H1 (cell line): ENCODE data around the gene MUSTN1. TPM values are rescaled to one million over a fixed set of nuclear protein-coding genes. Genes with fewer than 3 reads are reported as not detected.

Experiments used
- polyA plus RNA-seq, 7 experiments: library from polyadenylated mRNA; depleted of rRNA in 3 of 7; stranded (reverse) in 5 of 7; unstranded in 2 of 7; fragments of >200 nt in 5 of 7; fragments of 200-250 nt in 2 of 7; gene quantifications; 1 replicate in 5 of 7; 2 replicates in 1 of 7; 4 replicates in 1 of 7; pipeline versions ENCODE4 v1.2.1 to v1.2.3, GENCODE V29; 2011 to 2013; ENCODE audit warnings: missing spikeins in 2 of 7, mixed read lengths in 2 of 7
- total RNA-seq: library from RNA; stranded (reverse); fragmentation: NEBNext Ultra II Directional; extraction: Animal tissue kit (Norgen Biotek cat#: 25700); gene quantifications from 2 replicates; pipeline ENCODE4 v1.2.1, GENCODE V29; 2021
- TF ChIP-seq, protein P1 (sequence below): fragments of 300-600 bp; sonication (generic); IDR thresholded peaks from 2 replicates; pipeline ENCODE4 v1.7.1; 2012; ENCODE audit warnings: low read length, moderate library complexity, mild to moderate bottlenecking, inconsistent platforms; ENCODE audit not compliant: insufficient replicate concordance
- TF ChIP-seq, protein P2 (sequence below): IDR thresholded peaks from 2 replicates; pipeline ENCODE4 v1.6.1; 2011; ENCODE audit warnings: low read depth, mild to moderate bottlenecking, low read length; ENCODE audit not compliant: insufficient read depth

MUSTN1 gene
- total and polyA plus RNA-seq, 2 of the 8 experiments (the other 6 are each of a cell fraction or from before 2014, with no cell fraction given): 1.1 to 2.4 TPM

DNA sequence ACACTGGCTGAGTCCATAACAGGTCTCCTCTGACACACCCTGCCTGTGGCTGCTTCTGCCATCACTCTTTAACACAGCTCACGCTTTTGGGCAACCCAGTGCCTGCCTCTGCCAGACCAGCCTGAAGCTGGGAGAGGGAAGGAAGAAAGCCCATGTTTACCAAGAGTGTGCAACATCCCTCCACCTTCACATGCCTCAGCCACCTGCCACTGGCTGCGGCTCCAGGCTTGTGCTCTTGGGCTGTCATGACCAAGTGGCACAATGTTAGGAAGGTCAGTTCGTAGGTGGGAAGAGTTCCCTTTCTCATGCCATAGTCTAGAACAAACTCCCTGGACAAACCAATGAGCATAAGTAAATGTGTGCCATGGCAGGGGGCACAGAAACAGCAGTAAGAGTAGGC, 42.3 kb upstream of the MUSTN1 start (continued):
- TF ChIP-seq, protein P1, sequence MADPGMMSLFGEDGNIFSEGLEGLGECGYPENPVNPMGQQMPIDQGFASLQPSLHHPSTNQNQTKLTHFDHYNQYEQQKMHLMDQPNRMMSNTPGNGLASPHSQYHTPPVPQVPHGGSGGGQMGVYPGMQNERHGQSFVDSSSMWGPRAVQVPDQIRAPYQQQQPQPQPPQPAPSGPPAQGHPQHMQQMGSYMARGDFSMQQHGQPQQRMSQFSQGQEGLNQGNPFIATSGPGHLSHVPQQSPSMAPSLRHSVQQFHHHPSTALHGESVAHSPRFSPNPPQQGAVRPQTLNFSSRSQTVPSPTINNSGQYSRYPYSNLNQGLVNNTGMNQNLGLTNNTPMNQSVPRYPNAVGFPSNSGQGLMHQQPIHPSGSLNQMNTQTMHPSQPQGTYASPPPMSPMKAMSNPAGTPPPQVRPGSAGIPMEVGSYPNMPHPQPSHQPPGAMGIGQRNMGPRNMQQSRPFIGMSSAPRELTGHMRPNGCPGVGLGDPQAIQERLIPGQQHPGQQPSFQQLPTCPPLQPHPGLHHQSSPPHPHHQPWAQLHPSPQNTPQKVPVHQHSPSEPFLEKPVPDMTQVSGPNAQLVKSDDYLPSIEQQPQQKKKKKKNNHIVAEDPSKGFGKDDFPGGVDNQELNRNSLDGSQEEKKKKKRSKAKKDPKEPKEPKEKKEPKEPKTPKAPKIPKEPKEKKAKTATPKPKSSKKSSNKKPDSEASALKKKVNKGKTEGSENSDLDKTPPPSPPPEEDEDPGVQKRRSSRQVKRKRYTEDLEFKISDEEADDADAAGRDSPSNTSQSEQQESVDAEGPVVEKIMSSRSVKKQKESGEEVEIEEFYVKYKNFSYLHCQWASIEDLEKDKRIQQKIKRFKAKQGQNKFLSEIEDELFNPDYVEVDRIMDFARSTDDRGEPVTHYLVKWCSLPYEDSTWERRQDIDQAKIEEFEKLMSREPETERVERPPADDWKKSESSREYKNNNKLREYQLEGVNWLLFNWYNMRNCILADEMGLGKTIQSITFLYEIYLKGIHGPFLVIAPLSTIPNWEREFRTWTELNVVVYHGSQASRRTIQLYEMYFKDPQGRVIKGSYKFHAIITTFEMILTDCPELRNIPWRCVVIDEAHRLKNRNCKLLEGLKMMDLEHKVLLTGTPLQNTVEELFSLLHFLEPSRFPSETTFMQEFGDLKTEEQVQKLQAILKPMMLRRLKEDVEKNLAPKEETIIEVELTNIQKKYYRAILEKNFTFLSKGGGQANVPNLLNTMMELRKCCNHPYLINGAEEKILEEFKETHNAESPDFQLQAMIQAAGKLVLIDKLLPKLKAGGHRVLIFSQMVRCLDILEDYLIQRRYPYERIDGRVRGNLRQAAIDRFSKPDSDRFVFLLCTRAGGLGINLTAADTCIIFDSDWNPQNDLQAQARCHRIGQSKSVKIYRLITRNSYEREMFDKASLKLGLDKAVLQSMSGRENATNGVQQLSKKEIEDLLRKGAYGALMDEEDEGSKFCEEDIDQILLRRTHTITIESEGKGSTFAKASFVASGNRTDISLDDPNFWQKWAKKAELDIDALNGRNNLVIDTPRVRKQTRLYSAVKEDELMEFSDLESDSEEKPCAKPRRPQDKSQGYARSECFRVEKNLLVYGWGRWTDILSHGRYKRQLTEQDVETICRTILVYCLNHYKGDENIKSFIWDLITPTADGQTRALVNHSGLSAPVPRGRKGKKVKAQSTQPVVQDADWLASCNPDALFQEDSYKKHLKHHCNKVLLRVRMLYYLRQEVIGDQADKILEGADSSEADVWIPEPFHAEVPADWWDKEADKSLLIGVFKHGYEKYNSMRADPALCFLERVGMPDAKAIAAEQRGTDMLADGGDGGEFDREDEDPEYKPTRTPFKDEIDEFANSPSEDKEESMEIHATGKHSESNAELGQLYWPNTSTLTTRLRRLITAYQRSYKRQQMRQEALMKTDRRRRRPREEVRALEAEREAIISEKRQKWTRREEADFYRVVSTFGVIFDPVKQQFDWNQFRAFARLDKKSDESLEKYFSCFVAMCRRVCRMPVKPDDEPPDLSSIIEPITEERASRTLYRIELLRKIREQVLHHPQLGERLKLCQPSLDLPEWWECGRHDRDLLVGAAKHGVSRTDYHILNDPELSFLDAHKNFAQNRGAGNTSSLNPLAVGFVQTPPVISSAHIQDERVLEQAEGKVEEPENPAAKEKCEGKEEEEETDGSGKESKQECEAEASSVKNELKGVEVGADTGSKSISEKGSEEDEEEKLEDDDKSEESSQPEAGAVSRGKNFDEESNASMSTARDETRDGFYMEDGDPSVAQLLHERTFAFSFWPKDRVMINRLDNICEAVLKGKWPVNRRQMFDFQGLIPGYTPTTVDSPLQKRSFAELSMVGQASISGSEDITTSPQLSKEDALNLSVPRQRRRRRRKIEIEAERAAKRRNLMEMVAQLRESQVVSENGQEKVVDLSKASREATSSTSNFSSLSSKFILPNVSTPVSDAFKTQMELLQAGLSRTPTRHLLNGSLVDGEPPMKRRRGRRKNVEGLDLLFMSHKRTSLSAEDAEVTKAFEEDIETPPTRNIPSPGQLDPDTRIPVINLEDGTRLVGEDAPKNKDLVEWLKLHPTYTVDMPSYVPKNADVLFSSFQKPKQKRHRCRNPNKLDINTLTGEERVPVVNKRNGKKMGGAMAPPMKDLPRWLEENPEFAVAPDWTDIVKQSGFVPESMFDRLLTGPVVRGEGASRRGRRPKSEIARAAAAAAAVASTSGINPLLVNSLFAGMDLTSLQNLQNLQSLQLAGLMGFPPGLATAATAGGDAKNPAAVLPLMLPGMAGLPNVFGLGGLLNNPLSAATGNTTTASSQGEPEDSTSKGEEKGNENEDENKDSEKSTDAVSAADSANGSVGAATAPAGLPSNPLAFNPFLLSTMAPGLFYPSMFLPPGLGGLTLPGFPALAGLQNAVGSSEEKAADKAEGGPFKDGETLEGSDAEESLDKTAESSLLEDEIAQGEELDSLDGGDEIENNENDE: no peak
- TF ChIP-seq, protein P2, sequence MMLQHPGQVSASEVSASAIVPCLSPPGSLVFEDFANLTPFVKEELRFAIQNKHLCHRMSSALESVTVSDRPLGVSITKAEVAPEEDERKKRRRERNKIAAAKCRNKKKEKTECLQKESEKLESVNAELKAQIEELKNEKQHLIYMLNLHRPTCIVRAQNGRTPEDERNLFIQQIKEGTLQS: no peak
- TF ChIP-seq, all 59 proteins: peak for 0
